ENCODE data around the gene LCNL1. TPM values are rescaled to one million over a fixed set of nuclear protein-coding genes. Genes with fewer than 3 reads are reported as not detected.
A peak's percentile ranks its signal among the peaks of the same experiment; 100 is the strongest.

The LCNL1 gene
- total and polyA plus RNA-seq, 2 of the 13 experiments (the other 11 are each of a cell fraction or from before 2014, with no cell fraction given), result not detected

GRCh38 chr9:136970361-136970760 lies 12.4 kb upstream of the LCNL1 start (continued):
- TF ChIP-seq ZNF280D (CRISPR knock-in tag; IDR thresholded peaks at IDR 0.05) (no peak), NFE2 (CRISPR knock-in tag; IDR thresholded peaks at IDR 0.05) (no peak), CENPT (CRISPR knock-in tag; IDR thresholded peaks at IDR 0.05; ENCODE audit: low read depth) (no peak), ZNF7 (CRISPR knock-in tag; IDR thresholded peaks at IDR 0.05) (no peak), ISX (CRISPR knock-in tag; conservative IDR thresholded peaks at IDR 0.05) (no peak), GTF3A (CRISPR knock-in tag; conservative IDR thresholded peaks at IDR 0.05) (no peak), GLI4 (CRISPR knock-in tag; IDR thresholded peaks at IDR 0.05; ENCODE audit: borderline replicate concordance) (no peak), SP5 (CRISPR knock-in tag; IDR thresholded peaks at IDR 0.05; ENCODE audit: borderline replicate concordance, low read depth) (no peak), NCOR1 (IDR thresholded peaks at IDR 0.05; ENCODE audit: borderline replicate concordance, low read length) (no peak)
- TF ChIP-seq, protein P1, sequence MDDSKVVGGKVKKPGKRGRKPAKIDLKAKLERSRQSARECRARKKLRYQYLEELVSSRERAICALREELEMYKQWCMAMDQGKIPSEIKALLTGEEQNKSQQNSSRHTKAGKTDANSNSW (CRISPR knock-in tag; IDR thresholded peaks at IDR 0.05; ENCODE audit: borderline replicate concordance), result no peak

DNA sequence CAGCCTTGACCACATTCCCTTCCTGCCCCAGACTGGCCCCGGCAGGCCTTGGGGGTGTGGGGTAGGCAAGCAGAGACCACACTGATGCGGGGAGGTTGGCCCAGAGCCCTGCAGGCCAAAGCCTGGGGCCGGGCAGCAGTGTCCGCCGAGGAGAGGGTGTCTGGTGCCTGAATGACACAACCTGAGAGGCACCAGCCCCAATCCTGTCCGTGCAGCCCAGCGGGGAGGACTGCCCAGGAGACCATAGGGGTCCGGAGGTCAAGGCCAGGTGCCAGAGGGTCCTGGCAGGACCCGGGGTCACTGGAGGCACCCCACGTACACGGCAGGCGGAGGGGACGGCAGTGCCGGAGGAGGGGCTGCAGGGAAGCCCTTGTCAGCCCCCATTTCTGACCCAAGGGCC lies 11.0 kb upstream of the LCNL1 start:
- no peak overlapping the region for H3K27ac ChIP-seq (ENCODE audit: extremely low read length, insufficient read depth, low read length)
- no TSS peak for BruUV-seq (replicated peaks)
- ChIA-PET POLR2A (interaction anchor here (1.5 kb wide), 1 partner anchor 20 kb away, joined by 3 read pairs; the partner anchor contains the start of gene PAXX), CTCF (ENCODE audit: low intra/inter-chr PET ratio, low total read pairs) (no interaction called here)
- no peaks in the 10 kb centered on the region for H3K79me2 ChIP-seq (ENCODE audit: insufficient read depth, low read length)
- no peaks in the 10 kb centered on the region for H3K9me3 ChIP-seq (ENCODE audit: low read length)
- FAIRE-seq (no peak), ATAC-seq (peak; percentile 14), DNase-seq (ENCODE audit: low spot score) (no peak)
- no peak overlapping the region for H3K9ac ChIP-seq (ENCODE audit: insufficient read depth, low read depth, low read length)
- H3K4me2 ChIP-seq (ENCODE audit: low read depth, low read length), result peak overlapping the region; percentile 39; the same call in 1 of the 2 replicates
- H3K27me3 ChIP-seq (ENCODE audit: control insufficient read depth in 1 of 2, insufficient read depth in 2 of 2, low read length in 2 of 2), result peaks cover 30 to 75% of the 10 kb centered on the region in 2 experiments
- in situ Hi-C loops (cut with HindIII; ENCODE audit: extremely low pct_ligation_motif_present, low pct_unique_long_range_greater_than_20kb) (no loop called here), intact Hi-C loops (cut with micrococcal nuclease; ENCODE audit: unreplicated experiment) (no loop called here)
- H3K4me3 ChIP-seq (replicated peaks in 1 of 3; ENCODE audit: insufficient read depth in 1 of 3, low read depth in 2 of 3, low read length in 3 of 3), result 0 out of 6 replicates have a peak overlapping the region, but pooled peaks of 1 of the 3 experiments have one; percentile 19
- H4K20me1 ChIP-seq (ENCODE audit: insufficient read depth, low read length), result no peaks in the 10 kb centered on the region
- no peak overlapping the region for H2AFZ ChIP-seq (ENCODE audit: low read length)
- peaks cover 40% of the 10 kb centered on the region for H3K4me1 ChIP-seq (ENCODE audit: insufficient read depth, low read length)
- WGBS (ENCODE audit: low lambda C conversion rate), result no CpG with 5 or more reads among the region's 14 CpGs
- H3K36me3 ChIP-seq (replicated peaks in 1 of 2; ENCODE audit: control insufficient read depth in 1 of 2, insufficient read depth in 2 of 2, low read length in 2 of 2), result no peaks in the 10 kb centered on the region
- no peak for TF ChIP-seq ZNF780A (CRISPR knock-in tag; IDR thresholded peaks at IDR 0.05)
- TF ChIP-seq PRPF4 (IDR thresholded peaks at IDR 0.05; ENCODE audit: low read depth, low read length, poor library complexity, severe bottlenecking), result no peak
- no peak for TF ChIP-seq ZNF234 (CRISPR knock-in tag; conservative IDR thresholded peaks at IDR 0.05)
- no peak for TF ChIP-seq KAT8 (CRISPR knock-in tag; IDR thresholded peaks at IDR 0.05)
- TF ChIP-seq MTA1 (CRISPR knock-in tag; IDR thresholded peaks at IDR 0.05; ENCODE audit: borderline replicate concordance), result 0 out of 2 replicates have a peak, but pooled peaks have one; percentile 55
- TF ChIP-seq ZNF205 (CRISPR knock-in tag; IDR thresholded peaks at IDR 0.05), result no peak
- no peak for TF ChIP-seq NR2F6 (IDR thresholded peaks at IDR 0.05)
- TF ChIP-seq NR2F6 (CRISPR knock-in tag; IDR thresholded peaks at IDR 0.05), result 0 out of 2 replicates have a peak, but pooled peaks have one; percentile 27
- TF ChIP-seq THAP7 (CRISPR knock-in tag; IDR thresholded peaks at IDR 0.05), result no peak
- TF ChIP-seq, protein P2, sequence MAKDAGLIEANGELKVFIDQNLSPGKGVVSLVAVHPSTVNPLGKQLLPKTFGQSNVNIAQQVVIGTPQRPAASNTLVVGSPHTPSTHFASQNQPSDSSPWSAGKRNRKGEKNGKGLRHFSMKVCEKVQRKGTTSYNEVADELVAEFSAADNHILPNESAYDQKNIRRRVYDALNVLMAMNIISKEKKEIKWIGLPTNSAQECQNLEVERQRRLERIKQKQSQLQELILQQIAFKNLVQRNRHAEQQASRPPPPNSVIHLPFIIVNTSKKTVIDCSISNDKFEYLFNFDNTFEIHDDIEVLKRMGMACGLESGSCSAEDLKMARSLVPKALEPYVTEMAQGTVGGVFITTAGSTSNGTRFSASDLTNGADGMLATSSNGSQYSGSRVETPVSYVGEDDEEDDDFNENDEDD (CRISPR knock-in tag; IDR thresholded peaks at IDR 0.05; ENCODE audit: borderline replicate concordance), result no peak
- TF ChIP-seq ZNF543 (CRISPR knock-in tag; IDR thresholded peaks at IDR 0.05), result no peak
- TF ChIP-seq RAD51 (IDR thresholded peaks at IDR 0.05; ENCODE audit: borderline replicate concordance), result no peak
